Omental fat pad (tissue), 4 donors: ENCODE measurements around the gene COPZ1. TPM values are rescaled to one million over a fixed set of nuclear protein-coding genes. Genes with fewer than 3 reads are reported as not detected.

Experiments used
- ATAC-seq: fragments of 150-250 bp; one replicate; pipeline ENCODE4 v1.9.1; 2016; ENCODE audit warnings: mild to moderate bottlenecking, moderate library complexity; ENCODE audit not compliant: low FRiP score
- DNase-seq: peaks from one replicate; pipeline ENCODE4 v3.0.0-alpha.2; 2019; ENCODE audit warnings: low spot score
- CTCF ChIP-seq, 3 donors: fragments of 450-650 bp; IDR thresholded peaks; one replicate each; pipeline ENCODE4 v1.5.1; 2016 to 2017; ENCODE audit warnings: antibody characterized with exemption in 3 of 3, mild to moderate bottlenecking in 3 of 3, moderate library complexity in 2 of 3
- total RNA-seq, 4 donors: library from RNA; depleted of rRNA; stranded (reverse); fragments of >200 nt; gene quantifications; one replicate each; pipeline ENCODE4 v1.1.0, GENCODE V29; 2016

COPZ1 gene
- total RNA-seq, 4 donors from 2014 or later: 55.5 to 114 (median 81.8) TPM

DNA sequence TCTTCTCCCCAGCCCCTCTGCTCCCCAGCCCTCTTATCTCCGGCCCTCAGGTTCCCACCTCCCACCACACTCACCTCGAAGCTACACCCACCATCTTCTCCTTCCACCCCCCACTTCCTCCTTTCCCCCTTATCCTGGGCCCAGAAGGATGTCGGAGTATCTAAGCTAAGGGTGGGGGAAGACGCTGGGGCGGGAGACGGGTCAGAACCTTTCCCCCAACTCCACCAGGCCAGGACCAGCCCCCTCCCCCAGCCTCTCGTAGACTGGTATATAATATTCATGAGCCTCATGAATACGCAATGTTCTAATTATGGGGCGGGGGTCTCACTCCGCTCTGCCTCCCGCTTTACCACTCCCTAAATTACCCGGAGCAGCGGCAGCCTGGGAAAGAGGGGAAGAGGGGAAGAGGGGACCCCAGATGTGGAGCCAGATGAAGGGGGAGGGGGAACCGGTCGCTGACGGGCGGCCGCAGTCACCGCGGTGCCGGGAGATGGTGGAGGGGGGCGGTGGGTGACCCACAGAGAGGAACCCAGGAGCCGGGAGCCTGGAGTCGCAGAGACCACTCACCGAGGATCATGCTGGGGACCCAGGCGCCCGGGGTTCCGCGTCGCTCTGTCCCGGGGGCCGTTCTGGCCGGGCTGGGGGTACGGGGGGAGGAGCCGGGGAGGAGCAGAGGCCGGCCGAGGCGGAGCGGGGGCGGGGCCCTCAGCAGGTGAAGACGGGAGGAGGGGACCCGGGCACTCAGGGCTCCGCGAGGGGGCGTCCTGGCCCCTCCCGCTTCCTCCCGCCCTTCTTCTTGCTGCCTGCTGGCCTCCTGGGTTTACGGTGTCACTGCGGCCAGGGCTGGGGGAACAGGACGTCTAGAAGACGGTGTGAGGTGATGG, 66.0 kb downstream of the COPZ1 start:
- DNase-seq (no peak), ATAC-seq (peak; percentile 24)
- no peak for TF ChIP-seq CTCF (IDR thresholded peaks at IDR 0.05)

GRCh38 chr12:54392485-54393206, 67.7 kb downstream of the COPZ1 start:
- ATAC-seq: no peak
- DNase-seq: no peak
- no peak for TF ChIP-seq CTCF (IDR thresholded peaks at IDR 0.05)

- TF ChIP-seq CTCF (IDR thresholded peaks at IDR 0.05): no peak
- DNase-seq (no peak), ATAC-seq (no peak)
These were observed 68.3 kb downstream of the COPZ1 start for GRCh38 chr12:54393207-54393609.

DNA sequence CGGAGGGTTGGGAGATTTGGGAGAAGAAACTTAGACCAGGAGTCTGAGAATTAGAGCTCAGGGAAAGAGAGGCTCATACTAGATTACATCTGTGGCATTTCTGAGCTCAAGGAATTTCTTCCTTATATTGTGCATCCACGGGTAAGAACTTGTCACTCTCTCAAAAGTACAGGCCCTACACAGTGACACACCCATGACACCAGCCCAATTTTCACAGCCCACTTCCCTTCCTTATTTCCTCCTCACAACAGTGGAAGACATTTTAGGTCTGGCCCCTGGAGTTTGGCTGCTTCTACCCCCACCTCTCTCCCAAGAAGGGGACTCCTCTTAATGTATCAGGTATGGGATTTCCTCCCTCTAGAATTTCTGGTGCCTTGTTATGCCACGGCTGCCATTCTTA, 68.8 kb downstream of the COPZ1 start:
- TF ChIP-seq CTCF (IDR thresholded peaks at IDR 0.05): no peak
- DNase-seq (no peak), ATAC-seq (no peak)

- DNase-seq (no peak), ATAC-seq (no peak)
- TF ChIP-seq CTCF (IDR thresholded peaks at IDR 0.05): no peak
These were observed 69.4 kb downstream of the COPZ1 start for GRCh38 chr12:54394281-54394719.

DNA sequence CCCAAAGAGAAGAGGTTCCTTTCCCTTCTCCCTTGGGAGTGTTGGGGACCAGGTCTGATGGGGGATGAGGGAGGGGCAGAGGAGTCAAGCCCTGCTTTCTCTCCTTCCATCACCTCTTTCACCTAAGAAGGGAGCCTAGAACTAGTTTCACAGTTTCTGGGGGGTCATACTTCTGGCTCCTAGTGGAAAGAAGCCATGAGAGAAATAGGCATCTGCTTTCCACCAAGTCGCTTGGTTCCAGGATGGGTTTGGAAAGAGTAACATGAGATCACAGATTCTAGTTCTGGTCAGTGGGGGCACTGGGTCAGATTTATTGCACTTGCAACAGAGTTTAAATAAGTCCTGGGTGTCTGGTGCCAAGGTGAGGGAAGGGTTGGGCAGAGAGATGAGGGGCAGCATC, 70.1 kb downstream of the COPZ1 start:
- ATAC-seq (no peak), DNase-seq (no peak)
- TF ChIP-seq CTCF (IDR thresholded peaks at IDR 0.05): no peak
